Lung (tissue), 16 donors: ENCODE results near the gene DOK4. TPM values are rescaled to one million over a fixed set of nuclear protein-coding genes. Genes with fewer than 3 reads are reported as not detected.

Experiments
- ATAC-seq: fragments of 200-7000 bp; cut with Tn5 transposase; one replicate; pipeline ENCODE4 v1.9.1; 2020; ENCODE audit warnings: moderate number of reproducible peaks; ENCODE audit not compliant: insufficient read depth, low FRiP score
- DNase-seq, 3 donors: peaks; one replicate each; pipeline ENCODE4 v3.0.0-alpha.2; 2013 to 2017
- H3K27ac ChIP-seq, 2 donors: one replicate each; pipeline ENCODE4 v1.5.1; 2013; ENCODE audit warnings: mild to moderate bottlenecking in 2 of 2, moderate library complexity in 2 of 2, control low read depth in 1 of 2, inconsistent platforms in 1 of 2, low read depth in 1 of 2, low read length in 1 of 2
- H3K27me3 ChIP-seq, 3 donors: one replicate each; pipeline ENCODE4 v1.5.1; 2013; ENCODE audit warnings: low read length in 2 of 3; ENCODE audit not compliant: control insufficient read depth in 3 of 3, insufficient read depth in 3 of 3
- H3K36me3 ChIP-seq, 4 donors: one replicate each; pipeline ENCODE4 v1.5.1; 2013; ENCODE audit warnings: low read length in 4 of 4, mild to moderate bottlenecking in 1 of 4, moderate library complexity in 1 of 4; ENCODE audit not compliant: control insufficient read depth in 4 of 4, insufficient read depth in 4 of 4
- H3K4me1 ChIP-seq, 5 donors: one replicate each; pipeline ENCODE4 v1.5.1; 2013; ENCODE audit warnings: low read length in 5 of 5, mild to moderate bottlenecking in 2 of 5, moderate library complexity in 1 of 5; ENCODE audit not compliant: control insufficient read depth in 5 of 5, insufficient read depth in 5 of 5
- H3K4me3 ChIP-seq: one replicate; pipeline ENCODE4 v1.5.1; 2013; ENCODE audit warnings: mild to moderate bottlenecking, control low read depth, moderate library complexity
- H3K9ac ChIP-seq, 2 donors: one replicate each; pipeline ENCODE4 v1.5.1; 2013; ENCODE audit warnings: low read length in 2 of 2, control low read depth in 1 of 2; ENCODE audit not compliant: insufficient read depth in 1 of 2
- H3K9me3 ChIP-seq, 4 donors: one replicate each; pipeline ENCODE4 v1.5.1; 2013; ENCODE audit warnings: low read length in 3 of 4, mild to moderate bottlenecking in 1 of 4, moderate library complexity in 1 of 4; ENCODE audit not compliant: control insufficient read depth in 4 of 4, insufficient read depth in 3 of 4
- CTCF ChIP-seq: IDR thresholded peaks from 2 replicates; pipeline ENCODE4 v1.5.1; 2012; ENCODE audit warnings: mild to moderate bottlenecking; ENCODE audit errors: control extremely low read depth, extremely low read depth
- WGBS, 2 donors: extraction: QIAGEN DNeasy Blood & Tissue Kit; methylation state at CpG; one replicate each; pipeline ENCODE4 v1.1.7; 2013; 5-methylcytosine and 5-hydroxymethylcytosine counted together
- long read RNA-seq, 5 donors: transcript quantifications; one replicate each; lab custom pipeline, GENCODE V29; 2026
- polyA plus RNA-seq, 2 donors: library from polyadenylated mRNA; stranded (reverse); fragments of 200-250 nt; gene quantifications; one replicate each; pipeline ENCODE4 v1.2.1, GENCODE V29; 2013
- total RNA-seq, 2 donors: library from RNA; depleted of rRNA in 1 of 2; stranded (reverse); fragments of >200 nt in 1 of 2; gene quantifications; one replicate each; pipeline ENCODE4 v1.2.1, GENCODE V29; 2014 to 2021
- donor health status: control.
- donor health status: control.
- donor health status: Bipolar disorder and iron deficiency.
- donor health status: healthy.
- donor health status: DM: yes; HTN: yes; CAD: no.

DOK4 gene
- total RNA-seq: 10 to 100 TPM; 45.9 to 58.2 TPM
- polyA plus RNA-seq: 10 to 100 TPM; 19.7 to 56.3 TPM
- long read RNA-seq, donor 1, transcript DOK4-201 (9 exons, 2,772 nt): major isoform, 6 of 17 reads
- long read RNA-seq, donor 1, partial matches to known transcripts: 5 of 17 reads
- long read RNA-seq, donor 1, other reads (novel, unspliced or antisense): 0 of 17 reads
- long read RNA-seq, donor 2, partial matches to known transcripts: 0 of 4 reads
- long read RNA-seq, donor 2, other reads (novel, unspliced or antisense): 0 of 4 reads
- long read RNA-seq, donor 3, partial matches to known transcripts: 0 of 4 reads
- long read RNA-seq, donor 3, other reads (novel, unspliced or antisense): 0 of 4 reads
- long read RNA-seq, donor 4, partial matches to known transcripts: 0 of 2 reads
- long read RNA-seq, donor 4, other reads (novel, unspliced or antisense): 0 of 2 reads
- long read RNA-seq, donor 5, partial matches to known transcripts: 0 of 5 reads
- long read RNA-seq, donor 5, other reads (novel, unspliced or antisense): 0 of 5 reads

- no peaks in the 10 kb centered on the region for H3K36me3 ChIP-seq
- peak within 1 kb of the TSS in 1 of 2 donors; percentile 38 for H3K9ac ChIP-seq
- H3K27me3 ChIP-seq: no peaks in the 10 kb centered on the region
- no peaks in the 10 kb centered on the region for H3K9me3 ChIP-seq
- peak within 1 kb of the TSS; percentile 88 for H3K4me3 ChIP-seq
- H3K4me1 ChIP-seq: peaks cover 0 to 16% (median 5%) of the 10 kb centered on the region in 5 donors
- H3K27ac ChIP-seq: peak within 1 kb of the TSS in 1 of 2 donors; percentile 76
- TF ChIP-seq CTCF: no peak
- DNase-seq (peak; percentile 71 to 84 (median 82)), ATAC-seq (peak; percentile 90)
- WGBS, 2 donors: 1 to 2% methylated on average over 30 to 72 of the region's 73 CpGs
Measured at GRCh38 chr16:57485916-57486857, at the start of gene DOK4. DOK4 (minus strand) TSS chr16:57486493; CDS start chr16:57479507, 6,986 bp downstream.

GRCh38 chr16:57535680-57536305, 49.5 kb upstream of the DOK4 start:
- Histone ChIP-seq H3K36me3 (no peaks in the 10 kb centered on the region), H3K9ac (peak overlapping the region in 1 of 2 donors; percentile 81), H3K9me3 (no peaks in the 10 kb centered on the region), H3K27ac (peak overlapping the region; percentile 61 to 91), H3K4me3 (peak overlapping the region; percentile 63), H3K4me1 (peaks cover 0 to 38% (median 15%) of the 10 kb centered on the region in 5 donors), H3K27me3 (no peaks in the 10 kb centered on the region)
- peak; percentile 18 for TF ChIP-seq CTCF
- DNase-seq: peak; percentile 91 to 97 (median 97)
- 1% methylated on average over 48 to 50 of the region's 50 CpGs for WGBS, 2 donors
- peak; percentile 93 for ATAC-seq

GRCh38 chr16:57534881-57535658, 48.8 kb upstream of the DOK4 start:
- peak overlapping the region in 1 of 2 donors; percentile 86 for H3K27ac ChIP-seq
- peak overlapping the region in 1 of 2 donors; percentile 81 for H3K9ac ChIP-seq
- H3K27me3 ChIP-seq: no peaks in the 10 kb centered on the region
- no peak for TF ChIP-seq CTCF
- 58 to 62% methylated on average over 13 of the region's 13 CpGs for WGBS, 2 donors
- no peaks in the 10 kb centered on the region for H3K36me3 ChIP-seq
- H3K9me3 ChIP-seq: no peaks in the 10 kb centered on the region
- no peak overlapping the region for H3K4me3 ChIP-seq
- ATAC-seq: no peak
- DNase-seq: no peak
- peaks cover 0 to 38% (median 15%) of the 10 kb centered on the region in 5 donors for H3K4me1 ChIP-seq
